ENCODE measurements around the gene DPAGT1. TPM values are rescaled to one million over a fixed set of nuclear protein-coding genes. Genes with fewer than 3 reads are reported as not detected.

The DPAGT1 gene
- total and polyA plus RNA-seq, 2 donors (not counting 3 experiments of a cell fraction or from before 2014, with no cell fraction given): 62.0 to 203 TPM

- peak; percentile 95 for FAIRE-seq
- peak within 1 kb of the TSS; percentile 75 for H3K4me2 ChIP-seq (ENCODE audit: insufficient read depth, low read length)
- H3K4me3 ChIP-seq (replicated peaks in 1 of 3; ENCODE audit: insufficient read depth in 1 of 3, low read depth in 1 of 3, low read length in 3 of 3): peak within 1 kb of the TSS; percentile 72 to 86 (median 80)
- peak within 1 kb of the TSS; percentile 63 for H2AFZ ChIP-seq (ENCODE audit: low read depth, low read length)
- intact Hi-C loops (cut with micrococcal nuclease): loop anchor here (1.0 to 5.0 kb wide), 7 partner anchors 10 to 140 kb away; partner anchors contain the start of genes BCL9L, CENATAC, RPS25 and SLC37A4
- CTCF ChIA-PET: interaction anchor here (0.8 to 3.5 kb wide), 8 partner anchors 8 to 47 kb away, joined by 3 to 29 read pairs (median 3); partner anchors contain the start of genes DPAGT1 and VPS11
- H3K27me3 ChIP-seq (ENCODE audit: control insufficient read depth in 2 of 2, insufficient read depth in 2 of 2, low read length in 2 of 2): no peaks in the 10 kb centered on the region
- peaks cover 11% of the 10 kb centered on the region for H3K4me1 ChIP-seq (ENCODE audit: control insufficient read depth, extremely low read depth, insufficient read depth, low read length)
- peak within 1 kb of the TSS; percentile 54 for H3K27ac ChIP-seq (ENCODE audit: insufficient read depth, low read depth, low read length)
- H3K36me3 ChIP-seq (ENCODE audit: control insufficient read depth in 2 of 2, extremely low read depth in 1 of 2, insufficient read depth in 2 of 2, low read length in 2 of 2): peaks cover 16 to 30% of the 10 kb centered on the region in 2 experiments
- peak within 1 kb of the TSS; percentile 85 for H3K9ac ChIP-seq (replicated peaks; ENCODE audit: extremely low read depth, insufficient read depth, low read length)
- H3K79me2 ChIP-seq (ENCODE audit: control insufficient read depth, insufficient read depth, low read length): peaks cover 19% of the 10 kb centered on the region
- H3K9me3 ChIP-seq (replicated peaks; ENCODE audit: control insufficient read depth, insufficient read depth, low read length): no peaks in the 10 kb centered on the region
- BruUV-seq (replicated peaks): no TSS peak
- dilution Hi-C loops (cut with MboI; ENCODE audit: extremely low pct_ligation_motif_present, low sequenced_read_pairs): no loop called here
- TF ChIP-seq MAX (IDR thresholded peaks at IDR 0.05; ENCODE audit: insufficient read depth, insufficient read length) (no peak), EZH2 (IDR thresholded peaks at IDR 0.05; ENCODE audit: borderline replicate concordance, low read depth, low read length, severe bottlenecking) (no peak), GATA2 (IDR thresholded peaks at IDR 0.05; ENCODE audit: insufficient read depth, insufficient read length, low read depth, low read length) (no peak), JUN (IDR thresholded peaks at IDR 0.05; ENCODE audit: borderline replicate concordance, insufficient read depth, insufficient read length, low read depth) (no peak), MYC (IDR thresholded peaks at IDR 0.05; ENCODE audit: low read depth, low read length) (no peak), POLR2AphosphoS5 (IDR thresholded peaks at IDR 0.05; ENCODE audit: insufficient read depth, low read depth, low read length) (peak; percentile 75), POLR2A (IDR thresholded peaks at IDR 0.05; ENCODE audit: low read depth, low read length) (peak; percentile 84), FOS (IDR thresholded peaks at IDR 0.05; ENCODE audit: borderline replicate concordance, insufficient read depth, low read length) (no peak)
- TF ChIP-seq, protein P1, sequence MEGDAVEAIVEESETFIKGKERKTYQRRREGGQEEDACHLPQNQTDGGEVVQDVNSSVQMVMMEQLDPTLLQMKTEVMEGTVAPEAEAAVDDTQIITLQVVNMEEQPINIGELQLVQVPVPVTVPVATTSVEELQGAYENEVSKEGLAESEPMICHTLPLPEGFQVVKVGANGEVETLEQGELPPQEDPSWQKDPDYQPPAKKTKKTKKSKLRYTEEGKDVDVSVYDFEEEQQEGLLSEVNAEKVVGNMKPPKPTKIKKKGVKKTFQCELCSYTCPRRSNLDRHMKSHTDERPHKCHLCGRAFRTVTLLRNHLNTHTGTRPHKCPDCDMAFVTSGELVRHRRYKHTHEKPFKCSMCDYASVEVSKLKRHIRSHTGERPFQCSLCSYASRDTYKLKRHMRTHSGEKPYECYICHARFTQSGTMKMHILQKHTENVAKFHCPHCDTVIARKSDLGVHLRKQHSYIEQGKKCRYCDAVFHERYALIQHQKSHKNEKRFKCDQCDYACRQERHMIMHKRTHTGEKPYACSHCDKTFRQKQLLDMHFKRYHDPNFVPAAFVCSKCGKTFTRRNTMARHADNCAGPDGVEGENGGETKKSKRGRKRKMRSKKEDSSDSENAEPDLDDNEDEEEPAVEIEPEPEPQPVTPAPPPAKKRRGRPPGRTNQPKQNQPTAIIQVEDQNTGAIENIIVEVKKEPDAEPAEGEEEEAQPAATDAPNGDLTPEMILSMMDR (IDR thresholded peaks at IDR 0.05; ENCODE audit: extremely low read depth in 1 of 2, insufficient read depth in 1 of 2, low read depth in 1 of 2, low read length in 2 of 2): peak in 1 of 2 donors; percentile 35
- no peaks in the 10 kb centered on the region for H3K9me1 ChIP-seq (replicated peaks; ENCODE audit: control insufficient read depth, extremely low read depth, insufficient read depth, low read length)
- POLR2A ChIA-PET: interaction anchor here (0.8 to 1.9 kb wide), 2 partner anchors 10 kb away, joined by 3 to 7 read pairs; partner anchors contain the start of gene VPS11
- peak; percentile 96 for DNase-seq (ENCODE audit: low read depth, low spot score)
- H4K20me1 ChIP-seq (replicated peaks; ENCODE audit: control insufficient read depth, extremely low read depth, insufficient read depth, low read length): no peaks in the 10 kb centered on the region
Measured at GRCh38 chr11:119057000-119057769, 44.5 kb downstream of the DPAGT1 start, which contains the start of gene HYOU1. Gene HYOU1 (minus strand): TSS chr11:119057205. CDS start chr11:119056160, 1,045 bp downstream.
